A673 (cell line): Measurements from ENCODE around the gene PACSIN2.

Experiments
- EZH2 ChIP-seq: fragments of 200-600 bp; sonication (generic); IDR thresholded peaks from 2 replicates; pipeline ENCODE4 v1.6.1; 2017; ENCODE audit warnings: borderline replicate concordance, low read depth, mild to moderate bottlenecking, mixed read lengths, antibody characterized with exemption, low read length; ENCODE audit not compliant: poor library complexity, severe bottlenecking
- TF ChIP-seq, protein P1 (sequence below): fragments of 300-800, 200-600 bp; sonication (generic); conservative IDR thresholded peaks from 2 replicates; pipeline ENCODE4 v1.5.1; 2017; ENCODE audit warnings: low read depth, mild to moderate bottlenecking, antibody characterized with exemption, low read length, moderate library complexity, mixed read lengths

DNA sequence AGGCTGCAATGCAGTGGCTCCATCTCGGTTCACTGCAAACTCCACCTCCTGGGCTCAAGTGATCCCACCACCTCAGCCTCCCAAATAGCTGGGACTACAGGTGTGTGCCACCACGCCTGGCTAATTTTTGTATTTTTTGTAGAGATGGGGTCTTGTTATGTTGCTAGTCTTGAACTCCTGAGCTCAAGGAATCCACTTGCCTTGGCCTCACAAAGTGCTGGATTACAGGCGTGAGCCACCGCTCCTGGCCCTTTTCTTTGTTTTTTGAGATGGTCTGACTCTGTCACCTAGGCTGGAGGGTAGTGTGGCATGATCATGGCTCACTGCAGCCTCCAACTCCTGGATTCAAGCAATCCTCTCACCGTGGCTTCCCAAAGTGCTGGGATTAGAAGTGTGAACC, 178.9 kb downstream of the PACSIN2 start:
- TF ChIP-seq, protein P1, sequence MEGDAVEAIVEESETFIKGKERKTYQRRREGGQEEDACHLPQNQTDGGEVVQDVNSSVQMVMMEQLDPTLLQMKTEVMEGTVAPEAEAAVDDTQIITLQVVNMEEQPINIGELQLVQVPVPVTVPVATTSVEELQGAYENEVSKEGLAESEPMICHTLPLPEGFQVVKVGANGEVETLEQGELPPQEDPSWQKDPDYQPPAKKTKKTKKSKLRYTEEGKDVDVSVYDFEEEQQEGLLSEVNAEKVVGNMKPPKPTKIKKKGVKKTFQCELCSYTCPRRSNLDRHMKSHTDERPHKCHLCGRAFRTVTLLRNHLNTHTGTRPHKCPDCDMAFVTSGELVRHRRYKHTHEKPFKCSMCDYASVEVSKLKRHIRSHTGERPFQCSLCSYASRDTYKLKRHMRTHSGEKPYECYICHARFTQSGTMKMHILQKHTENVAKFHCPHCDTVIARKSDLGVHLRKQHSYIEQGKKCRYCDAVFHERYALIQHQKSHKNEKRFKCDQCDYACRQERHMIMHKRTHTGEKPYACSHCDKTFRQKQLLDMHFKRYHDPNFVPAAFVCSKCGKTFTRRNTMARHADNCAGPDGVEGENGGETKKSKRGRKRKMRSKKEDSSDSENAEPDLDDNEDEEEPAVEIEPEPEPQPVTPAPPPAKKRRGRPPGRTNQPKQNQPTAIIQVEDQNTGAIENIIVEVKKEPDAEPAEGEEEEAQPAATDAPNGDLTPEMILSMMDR: no peak
- no peak for TF ChIP-seq EZH2
